RWPE1 (cell line): ENCODE measurements around the gene CYP24A1.
"Not testable (repeated sequence)": the region's sequence is repeated elsewhere in the genome, so short reads cannot be mapped to it uniquely, and the experiment has no call there.

ENCODE experiments used
- CTCF ChIA-PET: fragments of 350-600 bp; sonication (Branson Sonifier 250); formaldehyde crosslinking; extraction: SDS; loops from one replicate; lab custom pipeline; 2021; lab: Yijun Ruan, JAX
- POLR2A ChIA-PET: fragments of 400-600 bp; formaldehyde crosslinking; extraction: SDS; loops from one replicate; lab custom pipeline; 2020; ENCODE audit warnings: antibody characterized with exemption; ENCODE audit not compliant: low non-redundant PET; lab: Yijun Ruan, JAX
- DNase-seq: peaks from one replicate; pipeline ENCODE4 v3.0.0; 2012; ENCODE audit warnings: low spot score
- H3K27ac ChIP-seq: fragments of 450-650 bp; 2 replicates; pipeline ENCODE4 v1.5.1; 2017
- TF ChIP-seq, protein P1 (sequence below): fragments of 450-650 bp; conservative IDR thresholded peaks from 2 replicates; pipeline ENCODE4 v1.5.1; 2017; ENCODE audit warnings: low read depth, mild to moderate bottlenecking

CYP24A1 gene

GRCh38 chr20:54131675-54132611 lies 41.8 kb downstream of the CYP24A1 start:
- ChIA-PET POLR2A (no interaction called here), CTCF (interaction anchor here (0.5 to 1.1 kb wide), 4 partner anchors 23 to 76 kb away, joined by 3 read pairs; partner anchors contain the start of gene PFDN4)
- TF ChIP-seq, protein P1, sequence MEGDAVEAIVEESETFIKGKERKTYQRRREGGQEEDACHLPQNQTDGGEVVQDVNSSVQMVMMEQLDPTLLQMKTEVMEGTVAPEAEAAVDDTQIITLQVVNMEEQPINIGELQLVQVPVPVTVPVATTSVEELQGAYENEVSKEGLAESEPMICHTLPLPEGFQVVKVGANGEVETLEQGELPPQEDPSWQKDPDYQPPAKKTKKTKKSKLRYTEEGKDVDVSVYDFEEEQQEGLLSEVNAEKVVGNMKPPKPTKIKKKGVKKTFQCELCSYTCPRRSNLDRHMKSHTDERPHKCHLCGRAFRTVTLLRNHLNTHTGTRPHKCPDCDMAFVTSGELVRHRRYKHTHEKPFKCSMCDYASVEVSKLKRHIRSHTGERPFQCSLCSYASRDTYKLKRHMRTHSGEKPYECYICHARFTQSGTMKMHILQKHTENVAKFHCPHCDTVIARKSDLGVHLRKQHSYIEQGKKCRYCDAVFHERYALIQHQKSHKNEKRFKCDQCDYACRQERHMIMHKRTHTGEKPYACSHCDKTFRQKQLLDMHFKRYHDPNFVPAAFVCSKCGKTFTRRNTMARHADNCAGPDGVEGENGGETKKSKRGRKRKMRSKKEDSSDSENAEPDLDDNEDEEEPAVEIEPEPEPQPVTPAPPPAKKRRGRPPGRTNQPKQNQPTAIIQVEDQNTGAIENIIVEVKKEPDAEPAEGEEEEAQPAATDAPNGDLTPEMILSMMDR, result no peak
- peak overlapping the region; percentile 96 for H3K27ac ChIP-seq
- no peak for DNase-seq

DNA sequence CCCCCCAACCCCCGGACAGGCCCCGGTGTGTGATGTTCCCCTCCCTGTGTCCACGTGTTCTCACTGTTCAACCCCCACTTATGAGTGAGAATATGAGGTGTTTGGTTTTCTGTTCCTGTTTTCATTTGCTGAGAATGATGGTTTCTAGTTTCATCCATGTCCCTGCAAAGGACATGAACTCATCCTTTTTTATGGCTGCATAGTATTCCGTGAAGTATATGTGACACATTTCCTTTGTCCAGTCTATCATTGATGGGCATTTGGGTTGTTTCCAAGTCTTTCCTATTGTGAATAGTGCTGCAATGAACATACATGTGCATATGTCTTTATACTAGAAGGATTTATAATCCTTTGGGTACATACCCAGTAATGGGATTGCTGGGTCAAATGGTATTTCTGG lies 42.7 kb downstream of the CYP24A1 start:
- POLR2A ChIA-PET, DNase-seq, CTCF ChIA-PET: not testable (repeated sequence)
- H3K27ac ChIP-seq, result peak overlapping the region; percentile 96

- CTCF ChIA-PET, result no interaction called here
- TF ChIP-seq, protein P1, result no peak
- POLR2A ChIA-PET, result no interaction called here
- no peak for DNase-seq
- H3K27ac ChIP-seq, result no peak overlapping the region
These were observed 44.4 kb downstream of the CYP24A1 start for GRCh38 chr20:54129350-54129749.

- POLR2A ChIA-PET, result no interaction called here
- CTCF ChIA-PET, result interaction anchor here (0.7 to 1.1 kb wide), 2 partner anchors 22 to 72 kb away, joined by 5 to 6 read pairs; no protein-coding TSS in a partner anchor
- no peak overlapping the region for H3K27ac ChIP-seq
- DNase-seq, result no peak
- TF ChIP-seq, protein P1, result no peak
These were observed 45.8 kb downstream of the CYP24A1 start for GRCh38 chr20:54127855-54128574.

DNA sequence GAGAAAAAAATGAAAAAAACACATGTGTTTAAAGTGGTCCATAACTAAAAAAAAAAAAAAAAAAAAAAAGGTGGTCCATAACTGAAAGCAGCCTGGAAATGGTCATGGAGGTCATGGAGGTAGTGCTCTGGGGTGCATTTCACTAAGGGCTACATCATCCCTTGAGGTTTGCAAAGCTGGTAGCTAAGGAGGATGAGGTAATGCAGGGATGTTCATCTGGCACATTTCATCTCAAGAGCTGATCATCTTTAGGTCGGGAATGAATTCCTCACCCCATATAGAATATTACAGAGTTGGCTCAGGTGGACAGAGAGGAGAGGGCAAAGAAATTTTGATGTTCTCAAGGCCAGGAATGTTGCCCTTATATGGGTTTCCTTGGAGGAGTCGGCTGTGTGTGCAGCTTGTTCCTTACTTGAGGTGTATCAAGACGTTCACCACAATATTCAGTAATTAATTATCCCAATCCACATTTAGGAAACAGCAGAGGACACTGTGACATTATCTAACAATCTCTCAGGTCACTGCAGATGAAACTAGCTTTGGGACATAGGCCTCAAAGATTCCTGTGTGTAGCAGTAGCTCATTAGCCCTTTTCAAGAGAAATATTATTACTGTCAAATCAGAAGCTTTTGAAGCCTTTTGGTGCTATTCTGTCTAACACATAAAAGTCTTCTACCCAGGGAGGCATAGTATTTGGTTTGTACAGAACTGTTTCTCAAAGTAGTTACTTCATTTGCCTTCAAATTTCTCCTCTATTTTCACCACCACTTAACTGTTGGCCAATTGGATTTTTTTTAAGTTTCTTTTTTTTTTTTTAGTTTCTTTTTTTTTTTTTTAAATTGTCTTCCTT lies 46.8 kb downstream of the CYP24A1 start:
- POLR2A ChIA-PET, result no interaction called here
- no peak for DNase-seq
- CTCF ChIA-PET, result interaction anchor here (0.7 to 1.8 kb wide), 4 partner anchors 21 to 73 kb away, joined by 3 to 7 read pairs (median 6); no protein-coding TSS in a partner anchor
- no peak overlapping the region for H3K27ac ChIP-seq
- TF ChIP-seq, protein P1, result no peak

DNA sequence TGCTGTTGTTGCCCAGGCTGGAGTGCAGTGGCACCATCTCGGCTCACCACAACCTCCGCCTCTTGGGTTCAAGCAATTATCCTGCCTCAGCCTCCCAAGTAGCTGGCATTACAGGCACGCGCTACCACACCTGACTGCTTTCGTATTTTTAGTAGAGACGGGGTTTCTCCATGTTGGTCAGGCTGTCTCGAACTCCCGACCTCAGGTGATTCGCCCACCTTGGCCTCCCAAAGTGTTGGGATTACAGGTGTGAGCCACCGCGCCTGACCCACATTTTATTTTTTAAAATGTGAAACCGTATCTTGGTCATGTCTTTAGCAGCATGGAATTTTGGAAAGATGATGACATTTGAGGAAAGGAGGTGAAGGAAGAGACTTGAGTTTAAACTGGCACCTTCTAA lies 47.5 kb downstream of the CYP24A1 start:
- DNase-seq, POLR2A ChIA-PET, H3K27ac ChIP-seq: not testable (repeated sequence)
- CTCF ChIA-PET, result interaction anchor here (1.8 kb wide), 1 partner anchor 30 kb away, joined by 7 read pairs; no protein-coding TSS in a partner anchor
